Activated CD8-positive, alpha-beta T cell treated with anti-CD3 and anti-CD28 coated beads, Interleukin-2, amount 10 ng/mL, durations not matched to agents 7 days and 5 days (primary cell): ENCODE measurements around the gene MPZL2. TPM values are rescaled to one million over a fixed set of nuclear protein-coding genes. Genes with fewer than 3 reads are reported as not detected.
A peak's percentile ranks its signal among the peaks of the same experiment; 100 is the strongest.

Experiments used
- ATAC-seq: fragments of 150-1000 bp; cut with Tn5 transposase; one replicate; pipeline ENCODE4 v1.10.0; 2021; ENCODE audit warnings: moderate library complexity
- CTCF ChIA-PET: fragments of 350-600 bp; sonication (Branson Sonifier 250); formaldehyde crosslinking; loops from one replicate; lab custom pipeline; 2021; ENCODE audit warnings: antibody characterized with exemption; lab: Charles Lee
- POLR2A ChIA-PET: fragments of 350-600 bp; sonication (Branson Sonifier 250); formaldehyde crosslinking; loops from one replicate; lab custom pipeline; 2021; ENCODE audit warnings: antibody characterized with exemption; lab: Charles Lee
- DNase-seq: peaks from one replicate; pipeline ENCODE4 v3.0.0-alpha.2; 2020
- H3K27ac Mint-ChIP-seq: one replicate; pipeline ENCODE4 v1.8.0; 2021; ENCODE audit warnings: mild to moderate bottlenecking, mixed read lengths
- H3K27me3 Mint-ChIP-seq: one replicate; pipeline ENCODE4 v1.8.0; 2021; ENCODE audit warnings: low read depth, mixed read lengths
- H3K36me3 Mint-ChIP-seq: one replicate; pipeline ENCODE4 v1.8.0; 2021; ENCODE audit warnings: low read depth, mixed read lengths
- H3K4me1 Mint-ChIP-seq: one replicate; pipeline ENCODE4 v1.8.0; 2021; ENCODE audit warnings: low read depth, mixed read lengths
- H3K4me3 Mint-ChIP-seq: one replicate; pipeline ENCODE4 v1.8.0; 2021; ENCODE audit warnings: mild to moderate bottlenecking, mixed read lengths
- H3K9me3 Mint-ChIP-seq: one replicate; pipeline ENCODE4 v1.8.0; 2022; ENCODE audit warnings: mixed read lengths; ENCODE audit not compliant: insufficient read depth
- total RNA-seq, 2 experiments: library from RNA; stranded (reverse); gene quantifications; one replicate each; pipeline ENCODE4 v1.2.3, GENCODE V29; 2021

Gene MPZL2
- total RNA-seq, 2 experiments from 2014 or later: 11.7 to 12.2 TPM

- Mint-ChIP-seq H3K9me3 (no peaks in the 10 kb centered on the region), H3K4me3 (no peak overlapping the region), H3K36me3 (peaks cover 69% of the 10 kb centered on the region), H3K27ac (peak overlapping the region; percentile 23), H3K4me1 (peaks cover 60% of the 10 kb centered on the region), H3K27me3 (no peaks in the 10 kb centered on the region)
- DNase-seq (no peak), ATAC-seq (no peak)
- POLR2A ChIA-PET: no interaction called here
- CTCF ChIA-PET: interaction anchor here (1.1 kb wide), 1 partner anchor 33 kb away, joined by 3 read pairs; no protein-coding TSS in a partner anchor
These were observed 29.3 kb downstream of the MPZL2 start for GRCh38 chr11:118234833-118235232.

DNA sequence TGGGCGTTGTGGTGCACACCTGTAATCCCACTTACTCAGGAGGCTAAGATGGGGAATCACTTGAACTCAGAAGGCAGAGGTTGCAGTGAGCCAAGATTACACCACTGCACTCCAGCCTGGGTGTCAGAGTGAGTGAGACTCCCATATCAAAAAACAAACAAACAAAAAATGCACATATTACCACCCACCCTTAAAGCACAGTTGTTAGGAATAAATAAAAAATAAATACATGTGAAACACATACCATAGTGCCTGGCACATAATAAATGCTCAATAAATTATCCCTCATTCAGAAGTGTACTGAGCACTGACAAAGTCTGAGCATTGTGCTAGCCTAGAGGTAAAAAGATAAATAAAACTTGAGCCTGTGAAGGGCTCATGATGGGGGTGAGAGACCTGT, 30.2 kb downstream of the MPZL2 start:
- peaks cover 51% of the 10 kb centered on the region for H3K4me1 Mint-ChIP-seq
- ChIA-PET POLR2A (interaction anchor here (0.6 kb wide), 1 partner anchor 17 kb away, joined by 3 read pairs; no protein-coding TSS in a partner anchor), CTCF (interaction anchor here (1.0 to 1.8 kb wide), 3 partner anchors 10 to 35 kb away, joined by 3 to 4 read pairs (median 3); partner anchors contain the start of gene JAML)
- H3K27me3 Mint-ChIP-seq: no peaks in the 10 kb centered on the region
- ATAC-seq: no peak
- no peak overlapping the region for H3K4me3 Mint-ChIP-seq
- H3K9me3 Mint-ChIP-seq: no peaks in the 10 kb centered on the region
- H3K27ac Mint-ChIP-seq: peak overlapping the region; percentile 49
- H3K36me3 Mint-ChIP-seq: peaks cover 72% of the 10 kb centered on the region
- DNase-seq: no peak

- ATAC-seq (no peak), DNase-seq (no peak)
- peaks cover 47% of the 10 kb centered on the region for H3K4me1 Mint-ChIP-seq
- POLR2A ChIA-PET: interaction anchor here (0.6 kb wide), 1 partner anchor 17 kb away, joined by 3 read pairs; no protein-coding TSS in a partner anchor
- CTCF ChIA-PET: interaction anchor here (1.0 to 1.8 kb wide), 2 partner anchors 9 to 35 kb away, joined by 3 to 4 read pairs; partner anchors contain the start of gene JAML
- H3K36me3 Mint-ChIP-seq: peaks cover 70% of the 10 kb centered on the region
- peak overlapping the region; percentile 17 for H3K27ac Mint-ChIP-seq
- no peaks in the 10 kb centered on the region for H3K9me3 Mint-ChIP-seq
- no peaks in the 10 kb centered on the region for H3K27me3 Mint-ChIP-seq
- no peak overlapping the region for H3K4me3 Mint-ChIP-seq
These were observed 30.7 kb downstream of the MPZL2 start for GRCh38 chr11:118233377-118233776.

DNA sequence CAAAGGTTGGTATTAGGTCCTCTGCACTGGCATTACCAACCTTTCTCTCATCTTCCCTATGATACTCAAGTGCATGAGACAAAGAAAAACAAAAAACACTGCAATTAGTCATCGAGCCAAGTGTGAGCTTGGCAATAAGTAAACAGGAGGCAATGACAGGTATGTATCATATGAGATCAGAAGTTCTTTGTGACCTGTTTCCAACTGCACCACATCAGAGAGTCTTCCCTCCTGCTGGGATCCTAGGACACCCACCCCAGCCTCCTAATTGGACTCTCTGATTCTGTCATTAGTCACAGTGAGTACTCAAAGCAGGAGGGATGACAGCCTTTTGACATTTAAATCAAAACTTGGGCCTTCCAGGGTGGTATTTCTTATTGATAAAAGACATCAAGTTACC, 31.4 kb downstream of the MPZL2 start:
- Mint-ChIP-seq H3K4me1 (peaks cover 40% of the 10 kb centered on the region), H3K27ac (no peak overlapping the region), H3K27me3 (no peaks in the 10 kb centered on the region), H3K9me3 (no peaks in the 10 kb centered on the region), H3K36me3 (peaks cover 71% of the 10 kb centered on the region), H3K4me3 (no peak overlapping the region)
- POLR2A ChIA-PET: no interaction called here
- DNase-seq (peak; percentile 18), ATAC-seq (no peak)
- CTCF ChIA-PET: interaction anchor here (1.8 kb wide), 1 partner anchor 34 kb away, joined by 4 read pairs; no protein-coding TSS in a partner anchor

DNA sequence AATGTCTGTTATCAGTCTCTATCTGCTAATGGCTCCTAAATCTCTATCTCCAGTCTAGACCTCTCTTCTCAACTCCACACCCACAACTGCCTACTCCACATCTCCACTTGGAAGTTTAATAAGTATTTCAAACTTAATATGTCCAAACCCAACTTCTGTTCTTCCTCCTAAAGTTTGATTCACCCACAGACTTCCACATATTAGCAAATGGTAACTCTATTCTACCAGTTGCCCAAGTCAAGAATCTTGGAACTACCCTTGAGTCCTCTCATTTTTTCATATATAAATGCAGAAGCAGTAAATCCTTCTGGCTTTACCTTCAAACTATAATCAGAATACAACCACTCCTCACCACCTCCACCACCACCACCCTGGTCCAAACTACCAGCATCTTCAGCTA, 32.6 kb downstream of the MPZL2 start:
- DNase-seq: no peak
- ChIA-PET CTCF (interaction anchor here (1.3 kb wide), 1 partner anchor 33 kb away, joined by 4 read pairs; no protein-coding TSS in a partner anchor), POLR2A (interaction anchor here (2.8 kb wide), 1 partner anchor 10 kb away, joined by 12 read pairs; no protein-coding TSS in a partner anchor)
- no peak overlapping the region for H3K27ac Mint-ChIP-seq
- H3K27me3 Mint-ChIP-seq: no peaks in the 10 kb centered on the region
- H3K4me3 Mint-ChIP-seq: no peak overlapping the region
- H3K9me3 Mint-ChIP-seq: no peaks in the 10 kb centered on the region
- peaks cover 69% of the 10 kb centered on the region for H3K36me3 Mint-ChIP-seq
- no peak for ATAC-seq
- H3K4me1 Mint-ChIP-seq: peaks cover 31% of the 10 kb centered on the region

DNA sequence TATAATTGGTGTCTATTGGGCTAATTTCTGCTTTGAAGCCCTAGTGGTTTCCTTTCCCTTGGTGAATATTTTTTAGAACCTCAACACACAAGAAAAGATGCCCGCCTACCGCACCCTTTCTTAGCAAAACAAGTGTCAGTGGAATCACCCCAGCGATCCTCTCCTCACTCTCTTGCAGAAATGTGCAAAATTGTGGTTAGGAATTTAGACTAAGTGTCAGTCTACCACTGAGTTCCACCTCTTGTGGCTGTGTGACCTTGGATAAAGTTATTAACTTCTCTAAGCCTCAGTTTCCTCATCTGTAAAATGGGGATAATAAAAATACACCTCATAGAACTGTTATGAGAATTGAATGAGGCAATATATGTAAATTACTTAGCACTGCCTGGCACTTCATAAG, 34.0 kb downstream of the MPZL2 start:
- no peak overlapping the region for H3K27ac Mint-ChIP-seq
- H3K36me3 Mint-ChIP-seq: peaks cover 68% of the 10 kb centered on the region
- H3K4me1 Mint-ChIP-seq: peaks cover 24% of the 10 kb centered on the region
- H3K9me3 Mint-ChIP-seq: no peaks in the 10 kb centered on the region
- DNase-seq (peak; percentile 72), ATAC-seq (peak; percentile 28)
- H3K4me3 Mint-ChIP-seq: peak overlapping the region; percentile 32
- POLR2A ChIA-PET: interaction anchor here (1.1 to 2.8 kb wide), 6 partner anchors 9 to 129 kb away, joined by 3 to 12 read pairs (median 6); partner anchors contain the start of gene UBE4A
- CTCF ChIA-PET: interaction anchor here (0.8 to 2.1 kb wide), 7 partner anchors 11 to 121 kb away, joined by 3 to 17 read pairs (median 3); partner anchors contain the start of gene MPZL3
- H3K27me3 Mint-ChIP-seq: no peaks in the 10 kb centered on the region

DNA sequence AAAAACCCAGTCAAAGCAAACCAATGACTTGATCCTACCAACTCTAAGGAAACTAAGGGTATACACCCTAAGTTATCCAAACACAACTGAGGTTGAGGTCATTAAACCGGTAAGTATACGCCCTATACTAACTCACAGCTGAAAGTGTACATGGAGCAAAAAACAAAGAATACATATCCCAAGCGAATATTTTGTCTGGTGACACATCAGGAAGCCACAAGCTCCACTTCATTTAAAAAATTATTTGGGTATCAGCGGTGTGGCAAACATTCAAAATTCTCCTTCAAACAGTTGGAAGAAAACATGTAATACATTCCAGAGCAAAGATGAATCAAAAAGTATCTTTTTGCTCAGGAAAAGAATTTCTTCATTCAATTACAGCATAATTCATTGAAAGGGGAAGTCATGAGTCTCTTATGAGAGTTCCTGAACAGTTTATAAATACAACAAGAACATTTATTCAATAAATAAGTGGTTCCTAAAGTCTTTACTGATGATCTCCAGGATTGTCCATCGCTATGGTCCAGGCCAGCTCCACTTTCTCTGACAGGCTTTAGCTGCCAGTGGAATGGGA, 34.7 kb downstream of the MPZL2 start:
- H3K4me3 Mint-ChIP-seq: peak overlapping the region; percentile 32
- H3K27ac Mint-ChIP-seq: no peak overlapping the region
- ChIA-PET POLR2A (interaction anchor here (1.2 to 2.8 kb wide), 5 partner anchors 9 to 130 kb away, joined by 3 to 12 read pairs (median 5); partner anchors contain the start of gene UBE4A), CTCF (interaction anchor here (0.8 to 2.1 kb wide), 6 partner anchors 11 to 122 kb away, joined by 3 to 17 read pairs (median 4); no protein-coding TSS in a partner anchor)
- ATAC-seq (no peak), DNase-seq (no peak)
- H3K4me1 Mint-ChIP-seq: peaks cover 19% of the 10 kb centered on the region
- H3K9me3 Mint-ChIP-seq: no peaks in the 10 kb centered on the region
- peaks cover 67% of the 10 kb centered on the region for H3K36me3 Mint-ChIP-seq
- no peaks in the 10 kb centered on the region for H3K27me3 Mint-ChIP-seq

GRCh38 chr11:118227865-118228785, 36.0 kb downstream of the MPZL2 start:
- Mint-ChIP-seq H3K4me3 (peak overlapping the region; percentile 65), H3K9me3 (no peaks in the 10 kb centered on the region), H3K27ac (no peak overlapping the region), H3K4me1 (peaks cover 7% of the 10 kb centered on the region), H3K36me3 (peaks cover 63% of the 10 kb centered on the region), H3K27me3 (no peaks in the 10 kb centered on the region)
- DNase-seq: peak; percentile 66
- ChIA-PET CTCF (interaction anchor here (1.1 to 8.4 kb wide), 6 partner anchors 10 to 76 kb away, joined by 3 to 88 read pairs (median 44); no protein-coding TSS in a partner anchor), POLR2A (interaction anchor here (1.8 to 9.6 kb wide), 7 partner anchors 13 to 113 kb away, joined by 7 to 106 read pairs (median 30); partner anchors contain the start of gene CD3D)
- peak; percentile 32 for ATAC-seq

- peak; percentile 10 for ATAC-seq
- peaks cover 9% of the 10 kb centered on the region for H3K4me1 Mint-ChIP-seq
- ChIA-PET POLR2A (interaction anchor here (0.6 to 9.6 kb wide), 14 partner anchors 14 to 133 kb away, joined by 3 to 106 read pairs (median 9); partner anchors contain the start of genes CD3D, MPZL3 and UBE4A), CTCF (interaction anchor here (0.6 to 8.4 kb wide), 18 partner anchors 8 to 139 kb away, joined by 3 to 88 read pairs (median 4); partner anchors contain the start of gene MPZL3)
- H3K9me3 Mint-ChIP-seq: no peaks in the 10 kb centered on the region
- H3K27ac Mint-ChIP-seq: no peak overlapping the region
- H3K27me3 Mint-ChIP-seq: no peaks in the 10 kb centered on the region
- peak; percentile 53 for DNase-seq
- H3K4me3 Mint-ChIP-seq: peak overlapping the region; percentile 65
- H3K36me3 Mint-ChIP-seq: peaks cover 66% of the 10 kb centered on the region
These were observed 37.3 kb downstream of the MPZL2 start for GRCh38 chr11:118226781-118227180.

- peaks cover 14% of the 10 kb centered on the region for H3K4me1 Mint-ChIP-seq
- DNase-seq (no peak), ATAC-seq (no peak)
- H3K36me3 Mint-ChIP-seq: peaks cover 71% of the 10 kb centered on the region
- H3K27me3 Mint-ChIP-seq: no peaks in the 10 kb centered on the region
- H3K9me3 Mint-ChIP-seq: no peaks in the 10 kb centered on the region
- H3K4me3 Mint-ChIP-seq: peak overlapping the region; percentile 65
- no peak overlapping the region for H3K27ac Mint-ChIP-seq
- CTCF ChIA-PET: interaction anchor here (0.9 to 8.4 kb wide), 17 partner anchors 10 to 114 kb away, joined by 3 to 88 read pairs (median 5); partner anchors contain the start of gene MPZL3
- POLR2A ChIA-PET: interaction anchor here (1.1 to 9.6 kb wide), 11 partner anchors 13 to 115 kb away, joined by 3 to 106 read pairs (median 12); partner anchors contain the start of genes CD3D and MPZL3
These were observed 37.8 kb downstream of the MPZL2 start for GRCh38 chr11:118226296-118226695.
